IPS-20b (cell line): ENCODE results near the gene LRRC71.

ENCODE experiments used
- H3K27ac ChIP-seq: one replicate; pipeline ENCODE4 v1.5.1; 2013; ENCODE audit warnings: low read length
- H3K27me3 ChIP-seq: 2 replicates; pipeline ENCODE4 v1.6.1; 2013; ENCODE audit warnings: mild to moderate bottlenecking, low read length, inconsistent platforms; ENCODE audit not compliant: insufficient read depth
- H3K36me3 ChIP-seq: 2 replicates; pipeline ENCODE4 v1.6.1; 2013; ENCODE audit warnings: low read depth, mild to moderate bottlenecking, inconsistent platforms, low read length, moderate library complexity; ENCODE audit not compliant: insufficient read depth
- H3K4me1 ChIP-seq: 2 replicates; pipeline ENCODE4 v1.6.1; 2013; ENCODE audit warnings: mild to moderate bottlenecking, control low read depth, inconsistent platforms, low read length, moderate library complexity; ENCODE audit not compliant: insufficient read depth
- H3K4me3 ChIP-seq: 2 replicates; pipeline ENCODE4 v1.5.1; 2013; ENCODE audit warnings: mild to moderate bottlenecking, low read length, inconsistent platforms
- H3K9ac ChIP-seq: 2 replicates; pipeline ENCODE4 v1.6.1; 2013; ENCODE audit warnings: low read depth, mild to moderate bottlenecking, inconsistent platforms, low read length, moderate library complexity
- H3K9me3 ChIP-seq: 2 replicates; pipeline ENCODE4 v1.6.1; 2013; ENCODE audit warnings: mild to moderate bottlenecking, low read depth, low read length, inconsistent platforms; ENCODE audit not compliant: insufficient read depth

The LRRC71 gene

DNA sequence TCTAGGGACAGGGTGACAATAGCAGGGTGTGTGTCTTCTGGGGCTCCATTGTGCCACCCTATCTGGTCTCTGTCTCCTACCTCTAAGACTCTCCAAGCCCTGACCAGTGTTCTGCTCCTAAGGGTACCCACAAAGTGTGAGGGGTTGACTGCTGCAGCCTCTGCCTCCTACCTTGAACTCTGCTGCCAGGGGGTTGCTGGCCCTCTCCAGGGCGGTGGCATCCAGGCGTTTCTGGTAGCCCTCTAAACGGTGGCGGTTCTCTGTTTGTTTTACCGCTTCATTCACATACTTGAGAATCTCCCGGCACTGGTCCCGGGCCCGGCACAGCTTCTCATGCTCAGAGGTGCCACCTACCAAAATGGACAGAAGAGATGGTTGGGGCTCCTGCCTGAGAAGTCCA, 24.4 kb downstream of the LRRC71 start:
- Histone ChIP-seq H3K27ac (no peak overlapping the region), H3K4me3 (no peak overlapping the region), H3K9ac (no peak overlapping the region), H3K9me3 (no peaks in the 10 kb centered on the region), H3K4me1 (no peaks in the 10 kb centered on the region), H3K27me3 (no peaks in the 10 kb centered on the region), H3K36me3 (peaks cover 98% of the 10 kb centered on the region)

- peaks cover 98% of the 10 kb centered on the region for H3K36me3 ChIP-seq
Measured at GRCh38 chr1:156945881-156946661, 25.6 kb downstream of the LRRC71 start.

GRCh38 chr1:156947127-156947526, 26.7 kb downstream of the LRRC71 start:
- no peaks in the 10 kb centered on the region for H3K27me3 ChIP-seq
- peaks cover 98% of the 10 kb centered on the region for H3K36me3 ChIP-seq
- H3K4me3 ChIP-seq = no peak overlapping the region
- H3K27ac ChIP-seq = no peak overlapping the region
- no peaks in the 10 kb centered on the region for H3K4me1 ChIP-seq
- no peak overlapping the region for H3K9ac ChIP-seq
- no peaks in the 10 kb centered on the region for H3K9me3 ChIP-seq

More at GRCh38 chr1:156945881-156946661, 25.6 kb downstream of the LRRC71 start:
- Histone ChIP-seq H3K27me3 (no peaks in the 10 kb centered on the region), H3K27ac (no peak overlapping the region), H3K9ac (no peak overlapping the region), H3K4me1 (no peaks in the 10 kb centered on the region), H3K9me3 (no peaks in the 10 kb centered on the region), H3K4me3 (no peak overlapping the region)

- Histone ChIP-seq H3K27me3 (no peaks in the 10 kb centered on the region), H3K9me3 (no peaks in the 10 kb centered on the region), H3K4me3 (no peak overlapping the region), H3K9ac (no peak overlapping the region), H3K36me3 (peaks cover 98% of the 10 kb centered on the region), H3K27ac (no peak overlapping the region), H3K4me1 (no peaks in the 10 kb centered on the region)
Measured at GRCh38 chr1:156947818-156948525, 27.5 kb downstream of the LRRC71 start.

GRCh38 chr1:156948708-156949107, 28.3 kb downstream of the LRRC71 start:
- H3K4me1 ChIP-seq = no peaks in the 10 kb centered on the region
- no peaks in the 10 kb centered on the region for H3K27me3 ChIP-seq
- no peak overlapping the region for H3K27ac ChIP-seq
- peaks cover 95% of the 10 kb centered on the region for H3K36me3 ChIP-seq
- H3K9me3 ChIP-seq = no peaks in the 10 kb centered on the region
- no peak overlapping the region for H3K9ac ChIP-seq
- no peak overlapping the region for H3K4me3 ChIP-seq

GRCh38 chr1:156949127-156949526, 28.7 kb downstream of the LRRC71 start:
- Histone ChIP-seq H3K9ac (no peak overlapping the region), H3K27me3 (no peaks in the 10 kb centered on the region), H3K36me3 (peaks cover 91% of the 10 kb centered on the region)

GRCh38 chr1:156951371-156951770, 30.9 kb downstream of the LRRC71 start:
- Histone ChIP-seq H3K9me3 (no peaks in the 10 kb centered on the region), H3K4me1 (no peaks in the 10 kb centered on the region), H3K4me3 (no peak overlapping the region), H3K9ac (no peak overlapping the region), H3K36me3 (peaks cover 88% of the 10 kb centered on the region), H3K27me3 (no peaks in the 10 kb centered on the region), H3K27ac (no peak overlapping the region)

More at GRCh38 chr1:156949127-156949526, 28.7 kb downstream of the LRRC71 start:
- Histone ChIP-seq H3K27ac (no peak overlapping the region), H3K4me3 (no peak overlapping the region), H3K4me1 (no peaks in the 10 kb centered on the region), H3K9me3 (no peaks in the 10 kb centered on the region)

- no peaks in the 10 kb centered on the region for H3K4me1 ChIP-seq
- H3K36me3 ChIP-seq = peaks cover 88% of the 10 kb centered on the region
- no peak overlapping the region for H3K4me3 ChIP-seq
- no peaks in the 10 kb centered on the region for H3K27me3 ChIP-seq
- no peaks in the 10 kb centered on the region for H3K9me3 ChIP-seq
- H3K27ac ChIP-seq = no peak overlapping the region
- H3K9ac ChIP-seq = no peak overlapping the region
Measured at GRCh38 chr1:156953571-156953970, 33.1 kb downstream of the LRRC71 start.

DNA sequence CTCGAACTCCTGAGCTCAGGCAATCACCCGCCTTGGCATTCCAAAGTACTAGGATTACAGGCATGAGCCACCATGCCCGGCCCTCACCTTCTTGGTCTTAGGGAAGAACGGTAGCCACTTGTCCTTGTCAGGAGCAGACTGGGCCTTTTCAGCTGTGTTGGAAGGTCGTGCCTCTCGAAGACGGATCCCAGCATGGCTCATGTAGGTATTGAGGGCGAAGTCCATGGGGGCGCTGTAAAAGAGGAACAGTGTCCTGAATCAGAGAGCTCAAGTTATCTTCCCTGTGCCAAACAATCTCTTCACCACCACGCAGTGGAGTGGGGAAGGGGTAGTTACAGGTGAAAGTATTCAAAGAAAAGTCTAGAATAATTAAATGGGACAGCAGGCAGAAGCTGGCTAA, 35.9 kb downstream of the LRRC71 start:
- peaks cover 86% of the 10 kb centered on the region for H3K36me3 ChIP-seq
- no peak overlapping the region for H3K9ac ChIP-seq

DNA sequence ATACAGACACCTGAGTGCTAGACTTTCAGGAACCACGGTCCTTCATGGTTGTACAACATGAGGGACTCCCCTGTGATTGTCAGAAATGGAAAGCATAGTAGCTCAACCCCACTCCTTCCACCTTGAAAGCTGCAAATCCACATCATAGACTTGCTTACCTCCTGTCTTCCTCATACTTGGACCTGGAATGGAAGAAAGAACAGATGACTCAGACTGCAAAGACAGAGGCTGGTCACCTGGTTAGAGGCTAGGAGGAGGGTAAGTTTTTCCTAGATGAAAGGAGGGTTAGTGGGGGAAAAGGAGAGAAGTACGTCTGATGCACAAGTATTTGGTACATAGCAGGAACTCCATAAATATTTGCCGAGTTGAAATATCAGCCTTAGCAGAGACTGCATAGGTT, 37.2 kb downstream of the LRRC71 start:
- peaks cover 84% of the 10 kb centered on the region for H3K36me3 ChIP-seq

More for the DNA sequence above, 35.9 kb downstream of the LRRC71 start:
- no peaks in the 10 kb centered on the region for H3K4me1 ChIP-seq
- no peaks in the 10 kb centered on the region for H3K9me3 ChIP-seq
- no peak overlapping the region for H3K4me3 ChIP-seq
- no peaks in the 10 kb centered on the region for H3K27me3 ChIP-seq
- no peak overlapping the region for H3K27ac ChIP-seq

GRCh38 chr1:156958247-156958714, 37.8 kb downstream of the LRRC71 start:
- H3K9me3 ChIP-seq = no peaks in the 10 kb centered on the region
- peaks cover 83% of the 10 kb centered on the region for H3K36me3 ChIP-seq
- H3K27me3 ChIP-seq = no peaks in the 10 kb centered on the region
- no peak overlapping the region for H3K9ac ChIP-seq
- no peaks in the 10 kb centered on the region for H3K4me1 ChIP-seq
- no peak overlapping the region for H3K27ac ChIP-seq
- H3K4me3 ChIP-seq = no peak overlapping the region

More for the DNA sequence above, 37.2 kb downstream of the LRRC71 start:
- Histone ChIP-seq H3K4me1 (no peaks in the 10 kb centered on the region), H3K27me3 (no peaks in the 10 kb centered on the region), H3K9me3 (no peaks in the 10 kb centered on the region), H3K9ac (no peak overlapping the region), H3K27ac (no peak overlapping the region), H3K4me3 (no peak overlapping the region)

- no peaks in the 10 kb centered on the region for H3K27me3 ChIP-seq
- no peaks in the 10 kb centered on the region for H3K4me1 ChIP-seq
- no peak overlapping the region for H3K4me3 ChIP-seq
- no peak overlapping the region for H3K27ac ChIP-seq
- H3K9me3 ChIP-seq = no peaks in the 10 kb centered on the region
- H3K36me3 ChIP-seq = peaks cover 89% of the 10 kb centered on the region
- no peak overlapping the region for H3K9ac ChIP-seq
Measured at GRCh38 chr1:156959414-156959813, 39.0 kb downstream of the LRRC71 start.
